ENCODE data around the gene PPP1R27.

PPP1R27 gene

DNA sequence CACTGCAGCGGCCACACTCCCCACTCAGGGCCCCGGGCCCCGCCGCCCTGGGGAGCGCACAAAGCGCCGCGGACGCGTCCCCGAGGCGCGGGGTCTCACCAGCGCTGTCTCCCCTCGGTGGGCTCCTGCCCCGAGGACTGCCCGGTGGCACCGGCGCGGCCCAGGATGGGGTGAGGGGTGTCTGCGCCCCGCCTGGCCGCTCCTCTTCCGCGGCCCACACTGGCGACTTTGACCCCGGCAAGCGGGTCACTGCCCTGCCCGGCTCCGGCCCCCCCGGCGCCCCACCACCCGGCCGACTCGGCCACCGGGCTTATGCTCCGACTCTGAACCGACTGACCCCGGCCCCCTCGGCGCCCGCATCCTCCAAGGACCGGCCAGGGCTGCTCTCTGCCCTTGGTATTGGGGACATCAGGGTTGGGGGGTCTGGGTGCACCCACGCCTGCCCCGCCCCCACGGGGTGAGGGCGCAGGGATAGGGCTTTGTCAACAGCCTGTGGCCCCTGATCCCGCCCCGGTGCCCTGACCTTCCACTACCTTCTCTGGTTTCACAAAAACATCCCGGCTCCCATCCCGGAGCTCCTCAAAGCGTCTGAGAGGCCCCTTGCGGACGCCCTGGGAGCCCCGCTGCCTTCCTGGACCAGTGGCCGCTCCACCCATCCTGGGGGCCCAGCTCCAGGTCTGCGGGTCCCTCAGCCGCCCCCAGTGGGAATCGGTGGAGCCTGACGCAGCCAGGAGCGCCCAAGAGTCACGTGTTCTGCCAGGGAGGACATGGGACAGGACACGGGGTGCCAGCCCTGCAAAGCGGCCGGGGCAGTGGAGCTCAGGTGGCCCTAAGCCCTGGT is 30.1 kb downstream of the PPP1R27 start:
- no peak overlapping the region for H3K9ac ChIP-seq (ENCODE audit: low read depth, low read length)
- H3K27ac ChIP-seq (ENCODE audit: low read length), result no peak overlapping the region
- H3K4me3 ChIP-seq (ENCODE audit: low read length), result peak overlapping the region; percentile 26; the same call in 1 of the 2 replicates
- no peaks in the 10 kb centered on the region for H3K36me3 ChIP-seq (ENCODE audit: insufficient read depth, low read depth, low read length)
- no peaks in the 10 kb centered on the region for H3K9me3 ChIP-seq (ENCODE audit: insufficient read depth, low read depth, low read length)
- peaks cover 92% of the 10 kb centered on the region for H3K27me3 ChIP-seq (ENCODE audit: insufficient read depth, low read length)
- H3K4me1 ChIP-seq (ENCODE audit: insufficient read depth, low read length), result no peaks in the 10 kb centered on the region

DNA sequence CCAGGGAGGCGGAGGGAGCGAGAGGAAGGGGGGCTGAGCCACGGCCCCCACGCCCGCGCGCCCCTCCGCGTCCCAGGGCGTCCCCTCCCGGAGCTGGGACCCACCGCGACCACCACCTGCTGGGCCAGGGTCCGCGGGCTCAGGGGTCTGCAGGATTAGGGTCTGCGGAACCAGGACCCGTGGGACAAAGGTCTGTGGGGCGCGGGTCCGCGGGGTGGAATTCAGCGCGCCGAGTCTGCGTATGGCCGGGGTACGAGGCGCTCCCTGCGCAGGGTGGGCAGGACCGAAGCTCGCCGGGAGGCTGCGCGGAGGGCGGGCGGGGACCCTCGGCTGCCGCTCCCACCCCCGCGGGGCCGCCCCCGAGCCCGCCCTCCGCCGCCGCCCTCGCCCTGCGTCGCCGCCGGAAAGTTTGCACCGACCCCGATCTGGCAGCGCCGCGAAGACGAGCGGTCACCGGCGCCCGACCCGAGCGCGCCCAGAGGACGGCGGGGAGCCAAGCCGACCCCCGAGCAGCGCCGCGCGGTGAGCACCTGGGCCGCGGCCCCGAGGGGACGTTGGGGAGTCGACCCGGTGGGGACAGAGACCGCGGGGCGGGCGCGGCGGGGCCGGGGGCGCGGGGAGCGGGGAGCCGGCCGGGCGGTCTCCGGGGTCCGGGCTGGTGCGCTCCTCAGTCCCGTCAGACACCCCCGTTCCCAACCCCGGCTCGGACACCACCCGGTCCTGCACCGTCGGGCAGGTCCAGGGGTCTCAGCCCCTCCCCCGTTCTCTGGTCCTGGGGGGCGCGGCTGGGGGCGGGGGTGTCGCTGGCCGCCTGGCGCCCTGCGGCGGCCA is 30.9 kb downstream of the PPP1R27 start, which contains the start of gene GCGR:
GCGR (plus strand) TSS at position 423 of the 831 bp plus-strand sequence. CDS start 4,869 bp downstream, outside the sequence.
- Histone ChIP-seq H3K9me3 (ENCODE audit: insufficient read depth, low read depth, low read length) (no peaks in the 10 kb centered on the region), H3K36me3 (ENCODE audit: insufficient read depth, low read depth, low read length) (no peaks in the 10 kb centered on the region), H3K4me3 (ENCODE audit: low read length) (peak within 1 kb of the TSS; percentile 26; the same call in 1 of the 2 replicates), H3K9ac (ENCODE audit: low read depth, low read length) (no peak within 1 kb of the TSS), H3K27me3 (ENCODE audit: insufficient read depth, low read length) (peaks cover 85% of the 10 kb centered on the region), H3K27ac (ENCODE audit: low read length) (no peak within 1 kb of the TSS), H3K4me1 (ENCODE audit: insufficient read depth, low read length) (no peaks in the 10 kb centered on the region)

DNA sequence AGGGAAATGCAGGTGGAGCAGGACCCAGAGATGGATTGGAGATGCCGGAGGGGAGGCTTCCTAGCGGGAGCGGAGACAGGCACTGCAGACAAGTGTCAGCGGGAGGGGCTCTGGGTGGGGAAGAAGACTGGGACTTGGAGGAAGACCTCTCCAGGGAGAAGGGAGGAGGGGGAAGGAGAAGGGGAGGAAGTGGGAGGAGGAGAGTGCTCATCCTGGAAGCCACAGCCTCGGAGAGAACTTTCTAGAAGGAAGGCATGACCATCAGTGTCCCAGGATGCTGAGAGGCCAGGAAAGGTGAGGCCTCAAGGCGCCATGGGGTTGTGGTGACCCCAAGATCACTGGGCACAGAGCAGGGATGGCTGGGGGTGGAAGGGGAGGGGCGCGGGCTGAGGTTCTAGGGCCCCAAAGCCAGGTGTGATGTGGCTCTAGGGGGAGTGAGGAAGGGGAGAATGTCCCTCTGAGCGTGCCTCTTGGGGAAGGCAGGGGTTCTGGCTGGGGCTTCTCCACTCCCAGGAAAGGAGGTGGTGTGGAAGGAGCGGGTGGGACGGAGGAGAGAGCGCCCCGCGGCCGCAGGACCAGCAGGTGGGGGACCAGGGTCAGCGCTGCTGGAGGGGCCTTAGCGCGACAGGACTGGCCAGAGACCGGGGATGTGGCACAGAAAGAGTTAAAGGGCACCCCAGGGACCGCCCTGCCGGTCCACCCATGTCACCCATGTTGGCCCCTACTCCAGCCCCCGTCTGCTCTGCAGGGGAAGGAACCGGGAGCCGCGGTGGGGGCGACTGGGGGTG is 31.8 kb downstream of the PPP1R27 start:
- no peaks in the 10 kb centered on the region for H3K4me1 ChIP-seq (ENCODE audit: insufficient read depth, low read length)
- H3K4me3 ChIP-seq (ENCODE audit: low read length), result peak overlapping the region; percentile 14; the same call in 1 of the 2 replicates
- no peak overlapping the region for H3K27ac ChIP-seq (ENCODE audit: low read length)
- no peaks in the 10 kb centered on the region for H3K9me3 ChIP-seq (ENCODE audit: insufficient read depth, low read depth, low read length)
- H3K36me3 ChIP-seq (ENCODE audit: insufficient read depth, low read depth, low read length), result no peaks in the 10 kb centered on the region
- H3K9ac ChIP-seq (ENCODE audit: low read depth, low read length), result no peak overlapping the region
- peaks cover 82% of the 10 kb centered on the region for H3K27me3 ChIP-seq (ENCODE audit: insufficient read depth, low read length)

DNA sequence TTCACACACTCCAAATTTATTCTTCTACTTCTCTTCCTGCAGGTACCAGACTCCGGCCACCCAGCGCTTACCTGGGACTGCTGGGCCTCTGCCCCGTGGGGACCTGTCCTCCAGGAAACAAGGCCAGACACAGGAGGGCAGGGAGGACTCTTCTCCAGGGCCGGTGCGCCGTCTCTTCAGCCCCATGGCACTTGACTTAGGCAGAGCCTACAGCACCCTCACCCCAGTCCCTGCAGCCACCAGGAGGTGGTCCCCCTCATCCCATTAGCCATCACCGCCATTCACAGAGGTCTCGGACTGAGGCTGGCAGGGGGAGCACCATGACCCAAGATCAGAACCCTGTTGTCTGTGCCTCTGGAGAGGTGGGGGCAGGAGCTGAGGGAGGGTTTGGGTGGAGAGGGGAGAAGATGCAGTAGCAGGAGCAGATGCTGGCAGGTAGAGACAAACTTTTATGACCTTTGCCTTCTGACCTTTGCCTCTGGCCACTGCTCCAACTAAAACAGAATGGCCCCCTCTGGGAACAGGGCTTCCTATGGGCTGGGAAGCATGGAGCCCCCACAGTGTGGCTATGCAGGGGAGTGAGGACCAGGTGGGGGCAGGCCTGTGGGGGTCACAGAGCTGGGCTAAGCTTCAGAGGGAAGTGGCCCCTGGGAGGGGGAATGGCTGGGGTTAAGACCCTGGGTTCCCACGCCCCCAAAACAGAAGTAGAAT is 32.6 kb downstream of the PPP1R27 start:
- H3K4me3 ChIP-seq (ENCODE audit: low read length), result no peak overlapping the region
- H3K4me1 ChIP-seq (ENCODE audit: insufficient read depth, low read length), result no peaks in the 10 kb centered on the region
- peaks cover 74% of the 10 kb centered on the region for H3K27me3 ChIP-seq (ENCODE audit: insufficient read depth, low read length)
- no peak overlapping the region for H3K27ac ChIP-seq (ENCODE audit: low read length)
- no peaks in the 10 kb centered on the region for H3K36me3 ChIP-seq (ENCODE audit: insufficient read depth, low read depth, low read length)
- no peak overlapping the region for H3K9ac ChIP-seq (ENCODE audit: low read depth, low read length)
- H3K9me3 ChIP-seq (ENCODE audit: insufficient read depth, low read depth, low read length), result no peaks in the 10 kb centered on the region

DNA sequence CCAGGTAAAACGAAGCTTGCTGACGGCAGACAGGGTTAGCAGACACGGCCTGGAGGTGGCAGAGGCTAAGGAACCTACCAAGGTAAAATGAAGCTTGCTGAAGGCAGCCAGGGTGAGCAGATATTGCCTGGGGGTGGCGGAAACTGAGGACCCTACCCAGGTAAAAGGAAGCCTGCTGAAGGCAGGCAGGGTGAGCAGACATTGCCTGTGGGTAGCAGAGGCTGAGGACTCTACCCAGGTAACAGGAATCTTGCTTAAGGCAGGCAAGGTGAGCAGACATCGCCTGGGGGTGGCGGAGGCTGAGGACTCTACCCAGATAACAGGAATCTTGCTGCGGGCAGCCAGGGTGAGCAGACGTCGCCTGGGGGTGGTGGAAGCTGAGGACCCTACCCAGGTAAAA is 33.5 kb downstream of the PPP1R27 start:
- Histone ChIP-seq H3K4me3 (ENCODE audit: low read length) (no peak overlapping the region), H3K9ac (ENCODE audit: low read depth, low read length) (no peak overlapping the region), H3K27ac (ENCODE audit: low read length) (no peak overlapping the region), H3K4me1 (ENCODE audit: insufficient read depth, low read length) (no peaks in the 10 kb centered on the region), H3K27me3 (ENCODE audit: insufficient read depth, low read length) (peaks cover 65% of the 10 kb centered on the region), H3K36me3 (ENCODE audit: insufficient read depth, low read depth, low read length) (no peaks in the 10 kb centered on the region), H3K9me3 (ENCODE audit: insufficient read depth, low read depth, low read length) (no peaks in the 10 kb centered on the region)

DNA sequence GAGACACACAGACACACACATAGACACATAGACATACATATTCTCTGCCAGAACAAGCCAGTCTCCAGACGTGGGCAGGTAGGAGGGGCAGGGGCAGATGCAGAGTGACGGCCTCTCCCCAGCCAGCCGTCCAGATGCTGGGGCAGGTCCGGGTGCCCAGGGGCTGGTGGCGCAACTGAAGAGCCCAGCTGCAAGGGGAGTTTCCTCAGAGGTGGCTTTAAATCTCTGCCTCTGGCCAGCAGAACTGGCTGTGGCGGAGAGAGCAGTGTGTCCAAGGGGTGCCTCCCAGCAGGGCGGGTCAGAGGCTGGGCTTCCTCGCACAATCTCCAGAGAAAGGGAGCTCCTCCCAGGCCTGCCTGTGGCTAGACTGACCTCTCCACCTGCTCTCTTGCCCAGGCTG is 40.3 kb downstream of the PPP1R27 start:
- no peak overlapping the region for H3K4me3 ChIP-seq (ENCODE audit: low read length)
- H3K27ac ChIP-seq (ENCODE audit: low read length), result no peak overlapping the region
- H3K4me1 ChIP-seq (ENCODE audit: insufficient read depth, low read length), result no peaks in the 10 kb centered on the region
- no peaks in the 10 kb centered on the region for H3K9me3 ChIP-seq (ENCODE audit: insufficient read depth, low read depth, low read length)
- H3K36me3 ChIP-seq (ENCODE audit: insufficient read depth, low read depth, low read length), result no peaks in the 10 kb centered on the region
- no peak overlapping the region for H3K9ac ChIP-seq (ENCODE audit: low read depth, low read length)
- H3K27me3 ChIP-seq (ENCODE audit: insufficient read depth, low read length), result no peaks in the 10 kb centered on the region

DNA sequence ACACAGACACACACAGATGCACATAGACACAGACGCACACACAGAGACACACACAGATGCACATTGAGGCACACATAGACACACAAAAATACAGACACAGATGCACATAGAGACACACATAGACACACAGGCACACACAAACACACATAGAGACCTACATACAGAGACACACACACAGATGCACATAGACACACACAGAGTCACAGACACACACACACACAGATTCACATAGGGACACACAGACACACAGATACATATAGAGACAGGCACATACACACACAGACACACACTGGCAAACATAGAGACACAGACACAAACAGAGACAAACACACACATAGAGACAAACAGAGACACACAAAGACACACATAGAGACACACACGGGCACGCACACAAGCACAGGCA is 40.8 kb downstream of the PPP1R27 start:
- H3K27ac ChIP-seq (ENCODE audit: low read length), result no peak overlapping the region
- no peak overlapping the region for H3K4me3 ChIP-seq (ENCODE audit: low read length)
- no peaks in the 10 kb centered on the region for H3K9me3 ChIP-seq (ENCODE audit: insufficient read depth, low read depth, low read length)
- H3K27me3 ChIP-seq (ENCODE audit: insufficient read depth, low read length), result no peaks in the 10 kb centered on the region
- no peaks in the 10 kb centered on the region for H3K4me1 ChIP-seq (ENCODE audit: insufficient read depth, low read length)
- no peaks in the 10 kb centered on the region for H3K36me3 ChIP-seq (ENCODE audit: insufficient read depth, low read depth, low read length)
- no peak overlapping the region for H3K9ac ChIP-seq (ENCODE audit: low read depth, low read length)

DNA sequence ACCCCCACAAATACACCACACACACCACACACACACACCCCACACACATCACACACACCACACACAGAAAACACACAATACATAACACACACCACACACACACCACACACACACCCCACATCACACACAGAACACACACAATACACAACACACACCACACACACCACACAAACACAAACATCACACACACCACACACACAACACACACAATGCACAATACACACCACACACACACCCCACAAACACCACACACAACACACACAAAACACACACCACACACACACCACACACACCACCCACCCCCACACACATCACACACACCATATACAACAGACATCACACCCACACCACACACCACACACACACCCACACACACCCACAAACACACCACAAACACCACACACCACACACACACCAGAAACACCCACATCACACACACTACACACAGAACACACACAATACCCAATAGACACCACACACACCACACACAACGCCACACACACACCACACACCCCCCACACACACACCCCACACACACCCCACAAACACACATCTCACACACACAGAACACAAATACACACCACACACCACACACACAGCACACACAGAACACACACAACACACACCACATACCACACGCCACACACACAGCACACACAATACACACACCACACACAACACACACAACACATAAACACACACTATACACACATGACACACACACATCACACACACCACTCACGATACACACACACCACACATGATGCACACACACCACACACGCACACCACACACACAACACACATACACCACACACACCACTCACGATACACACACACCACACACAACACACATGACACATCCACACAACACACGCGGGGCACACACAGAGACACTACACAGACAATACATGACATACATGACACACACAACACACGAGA is 41.9 kb downstream of the PPP1R27 start:
- Histone ChIP-seq H3K27ac (ENCODE audit: low read length) (no peak overlapping the region), H3K9me3 (ENCODE audit: insufficient read depth, low read depth, low read length) (no peaks in the 10 kb centered on the region), H3K27me3 (ENCODE audit: insufficient read depth, low read length) (no peaks in the 10 kb centered on the region), H3K36me3 (ENCODE audit: insufficient read depth, low read depth, low read length) (no peaks in the 10 kb centered on the region), H3K4me3 (ENCODE audit: low read length) (no peak overlapping the region), H3K4me1 (ENCODE audit: insufficient read depth, low read length) (no peaks in the 10 kb centered on the region), H3K9ac (ENCODE audit: low read depth, low read length) (no peak overlapping the region)
